ENCODE measurements around the gene FGF5.
"Not testable (repeated sequence)": the region's sequence is repeated elsewhere in the genome, so short reads cannot be mapped to it uniquely, and the experiment has no call there.

FGF5 gene

DNA sequence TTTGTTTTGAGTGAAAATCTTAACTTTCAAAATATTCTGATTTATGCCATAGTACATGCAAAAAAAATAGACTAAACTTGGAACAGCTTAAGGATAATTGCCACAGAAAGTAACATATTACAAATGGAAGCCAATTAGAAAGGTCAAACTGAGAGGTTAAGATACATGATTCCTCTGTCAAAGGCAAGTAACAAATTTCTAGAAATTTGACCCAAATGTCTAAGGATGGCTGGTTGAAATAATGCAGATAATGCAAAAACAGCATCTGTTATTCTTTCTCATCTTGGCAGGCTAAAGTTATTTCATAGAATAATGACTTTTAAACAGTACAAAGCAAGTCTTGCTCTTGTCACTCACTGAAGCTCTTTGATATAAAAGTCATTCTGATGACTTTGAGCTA lies 10.5 kb downstream of the FGF5 start:
- in situ Hi-C loops (cut with HindIII; ENCODE audit: low pct_unique_long_range_greater_than_20kb, low sequenced_read_pairs), result no loop called here
- TF ChIP-seq JUND (IDR thresholded peaks at IDR 0.05; ENCODE audit: low read depth), result no peak
- DNase-seq (ENCODE audit: low read depth in 1 of 2, low spot score in 1 of 2), result no peak

DNA sequence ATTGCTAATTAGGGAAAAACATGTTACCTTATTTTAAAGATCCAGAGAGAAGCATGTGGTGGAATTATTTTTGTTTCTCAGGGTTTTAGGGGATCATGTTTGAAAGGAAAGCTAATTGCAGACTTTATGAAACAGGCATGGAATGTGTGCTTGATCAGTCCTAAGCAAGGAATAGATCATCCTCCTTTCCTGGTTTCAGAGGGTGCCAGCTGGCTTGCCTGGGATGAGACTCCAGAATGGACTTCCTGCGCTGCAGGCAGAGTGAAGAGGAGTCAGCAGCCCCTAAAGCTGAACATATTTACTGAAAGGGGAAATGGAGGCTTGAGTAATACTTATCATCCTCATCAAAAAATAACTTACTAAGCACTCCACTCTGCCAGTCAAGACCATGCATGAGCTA lies 13.3 kb downstream of the FGF5 start:
- TF ChIP-seq JUND (IDR thresholded peaks at IDR 0.05; ENCODE audit: low read depth), result no peak
- in situ Hi-C loops (cut with HindIII; ENCODE audit: low pct_unique_long_range_greater_than_20kb, low sequenced_read_pairs), result no loop called here
- no peak for DNase-seq (ENCODE audit: low read depth in 1 of 2, low spot score in 1 of 2)

DNA sequence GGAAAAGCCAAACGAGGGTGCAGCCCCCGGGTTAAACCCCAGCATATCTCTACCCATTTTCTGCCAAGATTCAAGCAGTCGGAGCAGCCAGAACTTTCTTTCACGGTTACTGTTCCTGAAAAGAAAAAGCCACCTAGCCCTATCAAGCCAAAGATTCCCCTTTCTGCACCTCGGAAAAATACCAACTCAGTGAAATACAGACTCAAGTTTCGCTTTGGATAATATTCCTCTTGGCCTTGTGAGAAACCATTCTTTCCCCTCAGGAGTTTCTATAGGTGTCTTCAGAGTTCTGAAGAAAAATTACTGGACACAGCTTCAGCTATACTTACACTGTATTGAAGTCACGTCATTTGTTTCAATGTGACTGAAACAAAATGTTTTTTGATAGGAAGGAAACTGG lies 20.0 kb downstream of the FGF5 start:
- DNase-seq (ENCODE audit: low read depth in 1 of 2, low spot score in 1 of 2), result no peak
- no peak for TF ChIP-seq JUND (IDR thresholded peaks at IDR 0.05; ENCODE audit: low read depth)
- in situ Hi-C loops (cut with HindIII; ENCODE audit: low pct_unique_long_range_greater_than_20kb, low sequenced_read_pairs), result no loop called here

DNA sequence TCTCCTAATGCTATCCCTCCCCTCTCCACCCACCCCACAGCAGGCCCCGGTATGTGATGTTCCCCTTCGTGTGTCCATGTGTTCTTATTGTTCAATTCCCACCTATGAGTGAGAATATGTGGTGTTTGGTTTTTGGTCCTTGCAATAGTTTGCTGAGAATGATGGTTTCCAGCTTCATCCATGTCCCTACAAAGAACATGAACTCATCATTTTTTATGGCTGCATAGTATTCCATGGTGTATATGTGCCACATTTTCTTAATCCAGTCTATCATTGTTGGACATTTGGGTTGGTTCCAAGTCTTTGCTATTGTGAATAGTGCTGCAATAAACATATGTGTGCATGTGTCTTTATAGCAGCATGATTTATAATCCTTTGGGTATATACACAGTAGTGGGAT lies 24.2 kb downstream of the FGF5 start:
- in situ Hi-C loops (cut with HindIII; ENCODE audit: low pct_unique_long_range_greater_than_20kb, low sequenced_read_pairs); DNase-seq (ENCODE audit: low read depth in 1 of 2, low spot score in 1 of 2): not testable (repeated sequence)

DNA sequence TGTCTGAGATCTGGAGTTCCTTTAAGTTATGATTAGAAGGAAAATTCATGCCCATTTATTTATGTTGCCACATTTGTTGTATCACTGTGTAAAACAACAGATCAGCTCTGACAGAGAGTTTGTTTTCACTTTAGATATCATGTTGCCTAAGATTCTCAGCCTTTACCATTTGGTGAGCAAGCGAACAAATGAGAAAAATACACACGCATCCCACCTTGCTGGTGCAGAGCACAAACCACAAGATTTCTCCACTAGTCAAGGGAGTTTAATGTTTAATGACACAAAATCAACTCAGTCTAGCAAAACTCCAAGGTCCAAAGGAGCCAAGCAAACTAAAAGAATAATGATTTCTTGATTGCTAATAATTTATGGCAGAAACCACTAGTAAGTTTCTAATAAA lies 27.7 kb downstream of the FGF5 start:
- TF ChIP-seq JUND (IDR thresholded peaks at IDR 0.05; ENCODE audit: low read depth), result no peak
- no peak for DNase-seq (ENCODE audit: low read depth in 1 of 2, low spot score in 1 of 2)
- in situ Hi-C loops (cut with HindIII; ENCODE audit: low pct_unique_long_range_greater_than_20kb, low sequenced_read_pairs), result no loop called here

DNA sequence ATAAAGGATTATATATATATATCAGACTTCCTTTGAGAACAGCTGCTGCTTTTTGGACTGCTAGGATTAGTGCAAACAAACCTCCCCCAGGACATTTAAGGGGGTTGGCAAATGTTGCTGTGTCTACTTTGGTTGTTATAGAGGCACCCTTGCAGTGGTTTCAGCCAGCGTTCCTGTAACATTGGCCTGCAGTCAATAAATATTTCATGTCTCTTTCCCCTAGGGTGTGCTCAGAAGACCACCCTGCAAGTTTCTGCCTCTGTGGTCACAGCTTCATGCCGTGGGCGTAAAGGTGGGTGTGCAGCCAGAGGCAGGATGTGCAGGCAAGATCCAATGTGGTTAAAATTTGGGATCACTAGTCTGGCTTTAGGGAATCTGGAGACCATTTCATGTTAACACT lies 28.9 kb downstream of the FGF5 start:
- in situ Hi-C loops (cut with HindIII; ENCODE audit: low pct_unique_long_range_greater_than_20kb, low sequenced_read_pairs), result no loop called here

DNA sequence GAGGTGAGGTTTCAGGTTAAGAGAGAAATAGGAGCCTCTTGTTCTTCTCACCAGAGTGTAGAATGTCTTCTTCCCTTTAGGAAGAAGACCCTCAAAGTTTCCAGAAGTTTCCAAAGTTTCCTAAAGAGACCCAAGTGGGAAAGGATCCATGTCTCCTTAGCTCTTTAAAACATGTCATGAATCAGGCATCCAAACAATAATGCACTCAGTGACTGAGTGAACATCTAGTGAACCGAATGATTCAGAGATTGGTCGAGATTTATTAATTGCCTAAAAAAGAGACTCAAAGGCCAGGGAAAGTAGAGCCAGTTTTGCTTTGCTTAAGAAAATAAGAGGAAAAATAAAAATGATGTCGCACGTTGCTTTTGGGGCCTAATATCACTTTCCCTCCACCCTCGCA lies 29.4 kb downstream of the FGF5 start:
- in situ Hi-C loops (cut with HindIII; ENCODE audit: low pct_unique_long_range_greater_than_20kb, low sequenced_read_pairs), result no loop called here
- TF ChIP-seq JUND (IDR thresholded peaks at IDR 0.05; ENCODE audit: low read depth), result no peak
- no peak for DNase-seq (ENCODE audit: low read depth in 1 of 2, low spot score in 1 of 2)

More for the DNA sequence above, 28.9 kb downstream of the FGF5 start:
- no peak for TF ChIP-seq JUND (IDR thresholded peaks at IDR 0.05; ENCODE audit: low read depth)
- no peak for DNase-seq (ENCODE audit: low read depth in 1 of 2, low spot score in 1 of 2)

DNA sequence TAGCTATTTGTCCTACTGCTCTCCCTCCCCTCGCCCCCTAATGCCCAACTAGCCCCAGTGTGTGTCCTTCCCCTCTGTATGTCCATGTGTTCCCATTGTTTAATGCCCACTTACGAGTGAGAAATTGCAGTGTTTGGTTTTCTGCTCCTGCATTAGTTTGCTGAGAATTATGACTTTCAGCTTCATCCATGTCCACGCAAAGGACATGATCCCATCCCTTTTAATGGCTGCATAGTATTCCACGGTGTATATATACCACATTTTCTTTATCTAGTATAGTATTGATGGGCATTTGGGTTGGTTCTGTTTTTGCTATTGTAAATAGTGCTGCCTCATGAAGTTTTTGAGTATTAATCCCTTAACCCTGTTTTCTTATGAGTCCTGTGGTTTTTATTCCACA lies 35.4 kb downstream of the FGF5 start:
- in situ Hi-C loops (cut with HindIII; ENCODE audit: low pct_unique_long_range_greater_than_20kb, low sequenced_read_pairs), result no loop called here
- no peak for DNase-seq (ENCODE audit: low read depth in 1 of 2, low spot score in 1 of 2)
- no peak for TF ChIP-seq JUND (IDR thresholded peaks at IDR 0.05; ENCODE audit: low read depth)

DNA sequence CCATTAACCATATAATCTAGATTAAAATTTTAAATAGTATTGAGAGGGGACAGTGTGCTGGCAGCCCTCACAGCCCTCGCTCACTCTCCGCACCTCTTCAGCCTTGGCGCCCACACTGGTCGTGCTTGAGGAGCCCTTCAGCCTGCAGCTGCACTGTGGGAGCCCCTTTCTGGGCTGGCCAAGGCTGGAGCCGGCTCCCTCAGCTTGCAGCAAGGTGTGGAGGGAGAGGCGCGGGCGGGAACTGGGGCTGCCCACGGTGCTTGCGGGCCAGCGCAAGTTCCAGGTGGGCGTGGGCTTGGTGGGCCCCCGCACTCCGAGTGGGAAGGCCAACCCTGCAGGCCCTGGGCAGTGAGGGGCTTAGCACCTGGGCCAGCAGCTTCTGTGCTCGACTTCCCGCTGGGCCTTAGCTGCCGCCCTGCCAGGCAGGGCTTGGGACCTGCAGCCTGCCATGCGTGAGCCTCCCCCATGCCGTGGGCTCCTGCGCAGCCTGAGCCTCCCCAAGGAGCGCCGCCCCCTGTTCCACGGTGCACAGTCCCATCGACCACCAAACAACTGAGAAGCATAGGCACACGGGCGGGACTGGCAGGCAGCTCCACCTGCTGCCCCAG lies 36.3 kb downstream of the FGF5 start:
- no peak for TF ChIP-seq JUND (IDR thresholded peaks at IDR 0.05; ENCODE audit: low read depth)
- in situ Hi-C loops (cut with HindIII; ENCODE audit: low pct_unique_long_range_greater_than_20kb, low sequenced_read_pairs), result no loop called here
- no peak for DNase-seq (ENCODE audit: low read depth in 1 of 2, low spot score in 1 of 2)

DNA sequence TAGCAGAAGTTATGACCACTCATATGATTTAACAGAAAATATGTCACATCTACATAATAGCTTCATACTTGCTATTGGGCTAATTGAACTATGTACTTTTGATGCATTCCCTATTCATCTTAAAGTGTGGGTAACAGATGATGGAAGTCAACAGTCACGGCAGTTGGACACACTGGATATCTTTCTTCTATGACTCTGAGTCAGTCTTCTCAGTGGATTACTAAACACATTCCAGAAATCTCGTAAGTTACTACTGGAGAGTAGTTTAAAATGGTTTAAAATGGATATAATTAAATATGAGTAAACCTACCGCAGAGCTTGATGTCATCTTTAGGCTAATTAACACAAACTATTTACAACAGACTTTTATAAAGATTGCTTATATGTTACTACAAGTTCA lies 39.0 kb downstream of the FGF5 start:
- TF ChIP-seq JUND (IDR thresholded peaks at IDR 0.05; ENCODE audit: low read depth), result no peak
- in situ Hi-C loops (cut with HindIII; ENCODE audit: low pct_unique_long_range_greater_than_20kb, low sequenced_read_pairs), result no loop called here
- DNase-seq (ENCODE audit: low read depth in 1 of 2, low spot score in 1 of 2), result no peak

DNA sequence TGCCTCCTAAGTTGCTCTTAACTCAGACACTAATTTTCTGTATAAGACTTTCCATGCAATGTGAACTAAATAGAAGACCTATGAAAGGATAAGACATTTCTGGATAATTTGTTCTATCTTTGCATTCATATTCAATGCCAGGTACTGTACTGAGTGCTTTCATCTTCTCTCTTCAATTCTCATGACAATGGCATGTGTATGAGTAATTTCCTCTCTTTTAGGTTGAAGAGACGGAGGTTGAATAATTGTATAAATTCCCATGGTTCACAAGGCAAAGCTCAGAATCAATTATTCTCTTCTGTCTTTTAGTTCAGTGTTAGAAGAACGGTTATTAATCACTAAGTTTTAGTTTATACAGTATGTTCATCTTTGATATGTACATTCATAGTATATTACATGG lies 39.8 kb downstream of the FGF5 start:
- in situ Hi-C loops (cut with HindIII; ENCODE audit: low pct_unique_long_range_greater_than_20kb, low sequenced_read_pairs), result no loop called here
- no peak for DNase-seq (ENCODE audit: low read depth in 1 of 2, low spot score in 1 of 2)
- no peak for TF ChIP-seq JUND (IDR thresholded peaks at IDR 0.05; ENCODE audit: low read depth)

DNA sequence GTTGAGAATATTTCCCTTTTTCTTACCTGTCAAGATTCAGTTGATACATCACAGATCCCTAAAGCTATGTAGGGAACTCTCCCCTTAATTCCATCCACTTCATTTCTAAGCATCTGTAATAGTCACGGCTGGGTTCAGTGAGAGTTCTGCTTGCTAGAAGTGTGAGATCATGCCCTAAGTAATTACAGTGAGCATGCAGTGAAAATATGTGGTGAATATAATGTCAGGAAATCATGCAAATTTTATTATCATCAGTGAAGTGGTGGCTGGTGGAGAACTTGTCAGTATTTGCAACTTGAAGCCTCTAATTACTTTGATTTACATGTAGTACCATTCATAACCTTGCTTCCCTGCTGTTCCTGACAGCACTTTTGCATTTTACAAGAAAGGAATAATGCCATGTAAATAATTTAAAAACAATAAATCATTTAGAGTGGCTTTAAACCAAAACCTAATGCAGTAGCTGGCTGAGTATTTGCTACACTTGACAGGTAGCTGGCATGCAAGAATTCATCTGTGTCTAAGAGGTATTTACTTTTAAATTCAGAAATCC lies 40.8 kb downstream of the FGF5 start:
- TF ChIP-seq JUND (IDR thresholded peaks at IDR 0.05; ENCODE audit: low read depth), result no peak
- in situ Hi-C loops (cut with HindIII; ENCODE audit: low pct_unique_long_range_greater_than_20kb, low sequenced_read_pairs), result no loop called here
- DNase-seq (ENCODE audit: low read depth in 1 of 2, low spot score in 1 of 2), result no peak

DNA sequence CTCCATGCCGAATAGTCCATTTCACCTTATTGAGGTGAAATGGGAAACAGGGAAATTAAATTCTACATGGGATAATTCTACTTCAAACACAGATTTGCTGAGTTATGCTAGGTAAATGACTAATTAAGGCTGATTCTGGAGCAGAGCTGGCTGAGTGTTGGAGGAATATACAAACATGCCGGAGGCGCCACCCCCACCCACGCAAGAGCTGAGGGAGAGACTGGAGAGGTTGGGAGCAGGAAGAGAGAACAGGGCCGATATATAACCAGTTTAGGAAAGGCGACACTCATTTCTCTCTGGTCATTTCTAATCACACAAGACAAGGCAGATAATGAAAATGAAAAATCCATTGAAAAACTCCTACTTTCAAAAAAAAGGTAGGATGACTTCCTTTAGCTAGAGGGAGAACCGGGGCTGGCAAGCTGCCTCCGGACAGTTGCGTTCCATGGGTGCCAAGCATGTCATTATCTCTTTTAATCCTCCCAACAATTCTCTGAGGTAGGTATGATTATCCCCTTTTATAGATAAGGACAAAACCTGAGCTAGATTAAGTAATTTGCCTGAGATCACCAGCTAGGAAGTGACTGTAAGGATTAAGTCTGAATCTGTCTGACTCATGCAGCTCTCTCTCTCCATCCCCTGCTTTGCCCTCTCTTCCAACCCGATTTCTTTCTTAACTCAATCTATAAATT lies 41.5 kb downstream of the FGF5 start:
- peak in 1 of 2 experiments; percentile 5 for DNase-seq (ENCODE audit: low read depth in 1 of 2, low spot score in 1 of 2)
- TF ChIP-seq JUND (IDR thresholded peaks at IDR 0.05; ENCODE audit: low read depth), result no peak
- in situ Hi-C loops (cut with HindIII; ENCODE audit: low pct_unique_long_range_greater_than_20kb, low sequenced_read_pairs), result no loop called here

DNA sequence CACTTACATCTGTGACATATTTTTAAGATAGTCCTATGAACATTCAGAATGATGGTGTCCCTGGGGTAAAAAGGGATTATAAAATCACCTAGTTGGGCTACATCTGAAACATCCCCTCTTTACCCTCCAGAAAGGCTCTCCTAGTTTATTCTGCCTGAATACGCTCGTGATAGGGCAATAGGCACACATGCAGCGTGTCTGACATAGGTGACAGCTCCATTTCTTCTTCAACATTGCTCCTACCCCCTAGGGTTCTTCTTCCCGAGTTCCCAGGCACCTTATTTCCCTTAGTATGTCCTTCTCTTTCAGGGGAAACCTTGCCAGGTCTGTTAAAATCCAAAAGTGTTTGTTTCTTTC lies 42.0 kb downstream of the FGF5 start:
- TF ChIP-seq JUND (IDR thresholded peaks at IDR 0.05; ENCODE audit: low read depth), result no peak
- DNase-seq (ENCODE audit: low read depth in 1 of 2, low spot score in 1 of 2), result no peak
- in situ Hi-C loops (cut with HindIII; ENCODE audit: low pct_unique_long_range_greater_than_20kb, low sequenced_read_pairs), result no loop called here

Measured in T47D (cell line).